ENCODE measurements around the gene SMARCAL1. TPM values are rescaled to one million over a fixed set of nuclear protein-coding genes. Genes with fewer than 3 reads are reported as not detected.

Gene SMARCAL1
- total RNA-seq, 1 donor from 2014 or later = 29.1 TPM

GRCh38 chr2:216424274-216424673 lies 12.0 kb downstream of the SMARCAL1 start:
- Mint-ChIP-seq H3K36me3 (ENCODE audit: low read depth) (peaks cover 65% of the 10 kb centered on the region), H3K4me3 (no peak overlapping the region), H3K27me3 (ENCODE audit: insufficient read depth) (no peaks in the 10 kb centered on the region), H3K4me1 (ENCODE audit: low read depth) (no peaks in the 10 kb centered on the region), H3K27ac (no peak overlapping the region), H3K9me3 (no peaks in the 10 kb centered on the region)
- no peak for DNase-seq (ENCODE audit: low spot score)
- intact Hi-C loops (cut with micrococcal nuclease) = no loop called here

GRCh38 chr2:216425008-216425787 lies 12.9 kb downstream of the SMARCAL1 start:
- H3K9me3 Mint-ChIP-seq = no peaks in the 10 kb centered on the region
- no peaks in the 10 kb centered on the region for H3K4me1 Mint-ChIP-seq (ENCODE audit: low read depth)
- no peaks in the 10 kb centered on the region for H3K27me3 Mint-ChIP-seq (ENCODE audit: insufficient read depth)
- H3K27ac Mint-ChIP-seq = no peak overlapping the region
- no peak for DNase-seq (ENCODE audit: low spot score)
- H3K4me3 Mint-ChIP-seq = no peak overlapping the region
- intact Hi-C loops (cut with micrococcal nuclease) = no loop called here
- peaks cover 68% of the 10 kb centered on the region for H3K36me3 Mint-ChIP-seq (ENCODE audit: low read depth)

- Mint-ChIP-seq H3K9me3 (no peaks in the 10 kb centered on the region), H3K36me3 (ENCODE audit: low read depth) (peaks cover 72% of the 10 kb centered on the region), H3K4me3 (no peak overlapping the region), H3K27ac (no peak overlapping the region), H3K4me1 (ENCODE audit: low read depth) (no peaks in the 10 kb centered on the region), H3K27me3 (ENCODE audit: insufficient read depth) (no peaks in the 10 kb centered on the region)
- intact Hi-C loops (cut with micrococcal nuclease) = no loop called here
- DNase-seq (ENCODE audit: low spot score) = no peak
Measured at GRCh38 chr2:216426166-216426777, 14.0 kb downstream of the SMARCAL1 start.

DNA sequence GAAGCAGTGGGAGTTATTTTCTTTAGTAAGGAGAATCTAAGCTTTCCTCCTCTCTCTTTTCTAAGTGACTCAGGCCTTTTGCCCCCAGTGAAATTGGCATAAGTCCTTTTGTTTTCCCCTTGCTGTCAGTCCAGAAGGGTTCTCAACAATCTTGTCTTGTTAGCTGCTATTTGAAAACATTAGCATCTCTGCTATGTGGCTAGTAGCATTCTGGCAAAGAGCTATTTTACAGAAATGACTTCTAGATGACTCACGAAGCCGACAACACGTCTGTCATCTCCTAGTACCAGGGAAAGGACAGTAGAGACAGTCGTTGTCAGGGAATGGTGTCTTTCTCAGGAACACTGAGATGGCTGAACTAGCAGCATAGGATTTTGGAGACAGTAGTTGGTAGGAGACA lies 14.7 kb downstream of the SMARCAL1 start:
- Mint-ChIP-seq H3K9me3 (no peaks in the 10 kb centered on the region), H3K27me3 (ENCODE audit: insufficient read depth) (no peaks in the 10 kb centered on the region), H3K27ac (no peak overlapping the region), H3K4me3 (no peak overlapping the region), H3K36me3 (ENCODE audit: low read depth) (peaks cover 75% of the 10 kb centered on the region), H3K4me1 (ENCODE audit: low read depth) (no peaks in the 10 kb centered on the region)
- intact Hi-C loops (cut with micrococcal nuclease) = no loop called here
- no peak for DNase-seq (ENCODE audit: low spot score)

DNA sequence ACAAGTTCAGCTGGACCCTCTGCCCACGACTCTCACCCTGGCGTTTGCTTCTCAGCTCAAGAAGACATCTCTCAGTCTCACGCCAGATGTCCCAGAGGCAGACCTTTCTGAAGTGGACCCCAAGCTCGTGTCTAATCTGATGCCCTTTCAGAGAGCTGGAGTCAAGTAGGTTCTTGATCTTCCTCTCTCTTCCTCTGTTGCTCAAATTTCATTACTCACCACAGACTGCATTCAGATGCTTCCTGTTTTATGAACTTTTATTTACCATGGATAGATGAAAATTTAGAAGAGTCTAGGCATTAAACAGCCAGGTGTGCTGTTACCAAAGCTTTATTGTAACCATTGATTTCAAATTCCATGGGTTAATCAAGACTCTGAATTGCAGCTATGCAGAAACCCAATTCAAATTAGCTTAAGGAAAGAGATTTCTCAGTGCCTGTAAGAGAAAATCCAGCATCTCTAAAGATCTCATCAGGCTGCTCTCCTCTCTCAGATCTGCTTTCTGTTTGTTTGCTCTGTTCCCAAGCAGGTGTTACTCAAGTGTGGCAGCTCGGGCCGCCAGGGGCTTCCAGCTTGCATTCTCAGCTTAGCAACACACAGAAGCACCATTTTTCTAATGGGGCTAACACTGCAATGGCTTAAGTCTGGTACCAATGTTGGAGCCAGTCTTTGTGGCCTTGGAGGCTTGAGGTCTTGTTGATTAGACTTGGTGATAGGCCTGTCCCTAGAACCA lies 16.5 kb downstream of the SMARCAL1 start:
- no peak for DNase-seq (ENCODE audit: low spot score)
- intact Hi-C loops (cut with micrococcal nuclease) = no loop called here
- Mint-ChIP-seq H3K9me3 (no peaks in the 10 kb centered on the region), H3K4me1 (ENCODE audit: low read depth) (no peaks in the 10 kb centered on the region), H3K4me3 (no peak overlapping the region), H3K27me3 (ENCODE audit: insufficient read depth) (no peaks in the 10 kb centered on the region), H3K36me3 (ENCODE audit: low read depth) (peaks cover 73% of the 10 kb centered on the region), H3K27ac (no peak overlapping the region)

GRCh38 chr2:216429428-216429827 lies 17.1 kb downstream of the SMARCAL1 start:
- no peaks in the 10 kb centered on the region for H3K27me3 Mint-ChIP-seq (ENCODE audit: insufficient read depth)
- no peak overlapping the region for H3K4me3 Mint-ChIP-seq
- H3K9me3 Mint-ChIP-seq = no peaks in the 10 kb centered on the region
- no peak for DNase-seq (ENCODE audit: low spot score)
- H3K4me1 Mint-ChIP-seq (ENCODE audit: low read depth) = no peaks in the 10 kb centered on the region
- H3K27ac Mint-ChIP-seq = no peak overlapping the region
- peaks cover 71% of the 10 kb centered on the region for H3K36me3 Mint-ChIP-seq (ENCODE audit: low read depth)
- intact Hi-C loops (cut with micrococcal nuclease) = no loop called here

- Mint-ChIP-seq H3K27me3 (ENCODE audit: insufficient read depth) (no peaks in the 10 kb centered on the region), H3K36me3 (ENCODE audit: low read depth) (peaks cover 68% of the 10 kb centered on the region), H3K4me1 (ENCODE audit: low read depth) (no peaks in the 10 kb centered on the region), H3K27ac (no peak overlapping the region), H3K4me3 (no peak overlapping the region), H3K9me3 (no peaks in the 10 kb centered on the region)
- DNase-seq (ENCODE audit: low spot score) = no peak
- intact Hi-C loops (cut with micrococcal nuclease) = no loop called here
Measured at GRCh38 chr2:216430811-216431530, 18.7 kb downstream of the SMARCAL1 start.

GRCh38 chr2:216431531-216431856 lies 19.2 kb downstream of the SMARCAL1 start:
- intact Hi-C loops (cut with micrococcal nuclease) = no loop called here
- no peaks in the 10 kb centered on the region for H3K27me3 Mint-ChIP-seq (ENCODE audit: insufficient read depth)
- no peak for DNase-seq (ENCODE audit: low spot score)
- H3K4me1 Mint-ChIP-seq (ENCODE audit: low read depth) = no peaks in the 10 kb centered on the region
- H3K9me3 Mint-ChIP-seq = no peaks in the 10 kb centered on the region
- H3K36me3 Mint-ChIP-seq (ENCODE audit: low read depth) = peaks cover 68% of the 10 kb centered on the region
- H3K4me3 Mint-ChIP-seq = no peak overlapping the region
- H3K27ac Mint-ChIP-seq = no peak overlapping the region

GRCh38 chr2:216436383-216436782 lies 24.1 kb downstream of the SMARCAL1 start:
- intact Hi-C loops (cut with micrococcal nuclease) = no loop called here

GRCh38 chr2:216441308-216442010 lies 29.2 kb downstream of the SMARCAL1 start:
- Mint-ChIP-seq H3K4me1 (ENCODE audit: low read depth) (no peaks in the 10 kb centered on the region), H3K9me3 (no peaks in the 10 kb centered on the region), H3K36me3 (ENCODE audit: low read depth) (peaks cover 31% of the 10 kb centered on the region), H3K4me3 (no peak overlapping the region), H3K27ac (no peak overlapping the region), H3K27me3 (ENCODE audit: insufficient read depth) (no peaks in the 10 kb centered on the region)
- intact Hi-C loops (cut with micrococcal nuclease) = no loop called here
- no peak for DNase-seq (ENCODE audit: low spot score)

More at GRCh38 chr2:216436383-216436782, 24.1 kb downstream of the SMARCAL1 start:
- Mint-ChIP-seq H3K9me3 (no peaks in the 10 kb centered on the region), H3K4me1 (ENCODE audit: low read depth) (no peaks in the 10 kb centered on the region), H3K27ac (no peak overlapping the region), H3K36me3 (ENCODE audit: low read depth) (peaks cover 56% of the 10 kb centered on the region), H3K27me3 (ENCODE audit: insufficient read depth) (no peaks in the 10 kb centered on the region), H3K4me3 (no peak overlapping the region)
- no peak for DNase-seq (ENCODE audit: low spot score)

- H3K4me3 Mint-ChIP-seq = no peak overlapping the region
- peaks cover 10% of the 10 kb centered on the region for H3K9me3 Mint-ChIP-seq
- H3K27me3 Mint-ChIP-seq (ENCODE audit: insufficient read depth) = no peaks in the 10 kb centered on the region
- DNase-seq (ENCODE audit: low spot score) = no peak
- H3K4me1 Mint-ChIP-seq (ENCODE audit: low read depth) = no peaks in the 10 kb centered on the region
- H3K27ac Mint-ChIP-seq = no peak overlapping the region
- intact Hi-C loops (cut with micrococcal nuclease) = no loop called here
- H3K36me3 Mint-ChIP-seq (ENCODE audit: low read depth) = peaks cover 54% of the 10 kb centered on the region
Measured at GRCh38 chr2:216445501-216445900, 33.2 kb downstream of the SMARCAL1 start.

GRCh38 chr2:216446343-216446742 lies 34.1 kb downstream of the SMARCAL1 start:
- Mint-ChIP-seq H3K9me3 (peaks cover 10% of the 10 kb centered on the region), H3K27ac (no peak overlapping the region), H3K4me3 (no peak overlapping the region), H3K27me3 (ENCODE audit: insufficient read depth) (no peaks in the 10 kb centered on the region), H3K36me3 (ENCODE audit: low read depth) (peaks cover 56% of the 10 kb centered on the region), H3K4me1 (ENCODE audit: low read depth) (no peaks in the 10 kb centered on the region)
- no peak for DNase-seq (ENCODE audit: low spot score)
- intact Hi-C loops (cut with micrococcal nuclease) = no loop called here
